GM19351 (cell line): ENCODE data around the gene FXYD2.
"Not testable (repeated sequence)": the region's sequence is repeated elsewhere in the genome, so short reads cannot be mapped to it uniquely, and the experiment has no call there.

Experiments
- ATAC-seq: cut with Tn5 transposase; IDR thresholded peaks from one replicate; pipeline ENCODE4 v1.9.1; 2021; ENCODE audit warnings: mild to moderate bottlenecking, moderate library complexity; ENCODE audit not compliant: unreplicated experiment

Gene FXYD2

GRCh38 chr11:117822074-117823033 lies 2.2 kb downstream of the FXYD2 start:
- no peak for ATAC-seq

GRCh38 chr11:117821431-117821830 lies 3.1 kb downstream of the FXYD2 start:
- no peak for ATAC-seq

- ATAC-seq, result no peak
Measured at GRCh38 chr11:117820516-117820915, 4.0 kb downstream of the FXYD2 start.

GRCh38 chr11:117820071-117820470 lies 4.5 kb downstream of the FXYD2 start:
- no peak for ATAC-seq

- no peak for ATAC-seq
Measured at GRCh38 chr11:117819096-117820040, 5.2 kb downstream of the FXYD2 start.

GRCh38 chr11:117818041-117818873 lies 6.3 kb downstream of the FXYD2 start:
- no peak for ATAC-seq

- ATAC-seq, result no peak
Measured at GRCh38 chr11:117817368-117818040, 7.0 kb downstream of the FXYD2 start.

- ATAC-seq, result no peak
Measured at GRCh38 chr11:117816846-117817367, 7.6 kb downstream of the FXYD2 start.

- no peak for ATAC-seq
Measured at GRCh38 chr11:117816151-117816741, 8.3 kb downstream of the FXYD2 start.

GRCh38 chr11:117815262-117815803 lies 9.2 kb downstream of the FXYD2 start:
- ATAC-seq, result peak; percentile 73

- peak; percentile 46 for ATAC-seq
Measured at GRCh38 chr11:117814766-117815261, 9.7 kb downstream of the FXYD2 start.

- ATAC-seq, result peak; percentile 1
Measured at GRCh38 chr11:117814204-117814765, 10.3 kb downstream of the FXYD2 start.

- ATAC-seq, result not testable (repeated sequence)
Measured at GRCh38 chr11:117810056-117810451, 14.5 kb downstream of the FXYD2 start.

GRCh38 chr11:117809236-117810055 lies 15.1 kb downstream of the FXYD2 start:
- ATAC-seq, result no peak

GRCh38 chr11:117808784-117809183 lies 15.8 kb downstream of the FXYD2 start:
- no peak for ATAC-seq

- ATAC-seq, result no peak
Measured at GRCh38 chr11:117807482-117808327, 16.8 kb downstream of the FXYD2 start.

- ATAC-seq, result no peak
Measured at GRCh38 chr11:117806846-117807245, 17.7 kb downstream of the FXYD2 start.
